Measurements from ENCODE around the gene SRPX2. TPM values are rescaled to one million over a fixed set of nuclear protein-coding genes. Genes with fewer than 3 reads are reported as not detected.
A peak's percentile ranks its signal among the peaks of the same experiment; 100 is the strongest.

The SRPX2 gene
- total RNA-seq, 4 donors from 2014 or later, result 29.8 to 57.3 (median 39.6) TPM

GRCh38 chrX:100600758-100601157 is 43.2 kb upstream of the SRPX2 start:
- Histone ChIP-seq H3K4me3 (no peak overlapping the region), H3K9me3 (no peaks in the 10 kb centered on the region), H3K36me3 (no peaks in the 10 kb centered on the region), H3K27me3 (no peaks in the 10 kb centered on the region), H3K27ac (replicated peaks in 1 of 4) (no peak overlapping the region), H3K4me1 (no peaks in the 10 kb centered on the region)
- 67% methylated on average over 1 of the region's 1 CpG for WGBS
- DNase-seq (ENCODE audit: extremely low spot score), result no peak
- TF ChIP-seq POLR2A (IDR thresholded peaks at IDR 0.05; ENCODE audit: low read depth), result no peak
- intact Hi-C loops (cut with DNase I), result no loop called here

GRCh38 chrX:100606753-100607152 is 37.2 kb upstream of the SRPX2 start:
- no peak overlapping the region for H3K27ac ChIP-seq (replicated peaks in 1 of 4)
- no peaks in the 10 kb centered on the region for H3K4me1 ChIP-seq
- no peaks in the 10 kb centered on the region for H3K36me3 ChIP-seq
- no peak for DNase-seq (ENCODE audit: extremely low spot score)
- WGBS, result 72% methylated on average over 1 of the region's 1 CpG
- intact Hi-C loops (cut with DNase I), result no loop called here
- TF ChIP-seq EP300 (IDR thresholded peaks at IDR 0.05) (no peak), POLR2A (IDR thresholded peaks at IDR 0.05; ENCODE audit: low read depth) (no peak), CTCF (IDR thresholded peaks at IDR 0.05) (no peak), POLR2AphosphoS5 (IDR thresholded peaks at IDR 0.05) (no peak)
- H3K27me3 ChIP-seq, result no peaks in the 10 kb centered on the region
- H3K4me3 ChIP-seq, result no peak overlapping the region
- H3K9me3 ChIP-seq, result no peaks in the 10 kb centered on the region

GRCh38 chrX:100609591-100609990 is 34.4 kb upstream of the SRPX2 start:
- Histone ChIP-seq H3K4me3 (no peak overlapping the region), H3K9me3 (no peaks in the 10 kb centered on the region), H3K27ac (replicated peaks in 1 of 4) (no peak overlapping the region), H3K36me3 (no peaks in the 10 kb centered on the region), H3K4me1 (no peaks in the 10 kb centered on the region), H3K27me3 (no peaks in the 10 kb centered on the region)
- TF ChIP-seq POLR2A (IDR thresholded peaks at IDR 0.05; ENCODE audit: low read depth) (no peak), POLR2AphosphoS5 (IDR thresholded peaks at IDR 0.05) (no peak), EP300 (IDR thresholded peaks at IDR 0.05) (no peak), CTCF (IDR thresholded peaks at IDR 0.05) (no peak)
- intact Hi-C loops (cut with DNase I), result no loop called here
- no peak for DNase-seq (ENCODE audit: extremely low spot score)
- WGBS, result 3% methylated on average over 1 of the region's 1 CpG

- intact Hi-C loops (cut with DNase I), result no loop called here
- H3K27me3 ChIP-seq, result peaks cover 0 to 6% (median 0%) of the 10 kb centered on the region in 4 donors
- WGBS, result 61% methylated on average over 5 of the region's 5 CpGs
- H3K36me3 ChIP-seq, result no peaks in the 10 kb centered on the region
- no peak for TF ChIP-seq POLR2AphosphoS5 (IDR thresholded peaks at IDR 0.05)
- no peak for TF ChIP-seq CTCF (IDR thresholded peaks at IDR 0.05)
- no peak for TF ChIP-seq EP300 (IDR thresholded peaks at IDR 0.05)
- no peak for TF ChIP-seq POLR2A (IDR thresholded peaks at IDR 0.05; ENCODE audit: low read depth)
- H3K4me1 ChIP-seq, result peaks cover 0 to 3% (median 0%) of the 10 kb centered on the region in 4 donors
- H3K4me3 ChIP-seq, result no peak overlapping the region
- no peaks in the 10 kb centered on the region for H3K9me3 ChIP-seq
- DNase-seq (ENCODE audit: extremely low spot score), result no peak
- no peak overlapping the region for H3K27ac ChIP-seq (replicated peaks in 1 of 4)
Observed at GRCh38 chrX:100611951-100612350, 32.0 kb upstream of the SRPX2 start.

- intact Hi-C loops (cut with DNase I), result no loop called here
- no peaks in the 10 kb centered on the region for H3K9me3 ChIP-seq
- DNase-seq (ENCODE audit: extremely low spot score), result no peak
Observed at GRCh38 chrX:100615005-100615404, 29.0 kb upstream of the SRPX2 start.

More at GRCh38 chrX:100615005-100615404, 29.0 kb upstream of the SRPX2 start:
- H3K4me3 ChIP-seq, result no peak overlapping the region
- H3K27me3 ChIP-seq, result peaks cover 0 to 6% (median 0%) of the 10 kb centered on the region in 4 donors
- 19% methylated on average over 3 of the region's 3 CpGs for WGBS
- H3K36me3 ChIP-seq, result no peaks in the 10 kb centered on the region
- peaks cover 0 to 3% (median 0%) of the 10 kb centered on the region in 4 donors for H3K4me1 ChIP-seq
- no peak overlapping the region for H3K27ac ChIP-seq (replicated peaks in 1 of 4)
- TF ChIP-seq CTCF (IDR thresholded peaks at IDR 0.05), result peak in 2 of 3 experiments; percentile 27 to 31
- no peak for TF ChIP-seq POLR2AphosphoS5 (IDR thresholded peaks at IDR 0.05)
